KMS-11 (cell line): ENCODE measurements around the gene CIB4.

Source experiments
- H2AFZ ChIP-seq: fragments of 200-600 bp; sonication (generic); 2 replicates; pipeline ENCODE4 v1.6.1; 2016; ENCODE audit warnings: antibody characterized with exemption, mixed run types, low read depth
- H3K27ac ChIP-seq: fragments of 200-600 bp; sonication (generic); 2 replicates; pipeline ENCODE4 v1.6.1; 2016; ENCODE audit warnings: mild to moderate bottlenecking, mixed run types
- H3K27me3 ChIP-seq: fragments of 200-600 bp; sonication (generic); 2 replicates; pipeline ENCODE4 v1.6.1; 2017; ENCODE audit warnings: mild to moderate bottlenecking, low read depth, mixed run types, moderate library complexity; ENCODE audit not compliant: insufficient read depth
- H3K36me3 ChIP-seq: fragments of 200-600 bp; sonication (generic); 2 replicates; pipeline ENCODE4 v1.6.1; 2017; ENCODE audit warnings: mild to moderate bottlenecking, mixed run types; ENCODE audit not compliant: insufficient read depth
- H3K4me1 ChIP-seq: fragments of 200-600 bp; sonication (generic); 2 replicates; pipeline ENCODE4 v1.6.1; 2016; ENCODE audit warnings: mild to moderate bottlenecking, low read depth, mixed run types; ENCODE audit not compliant: poor library complexity, severe bottlenecking
- H3K4me2 ChIP-seq: fragments of 200-600 bp; sonication (generic); 2 replicates; pipeline ENCODE4 v1.7.0; 2016; ENCODE audit warnings: mild to moderate bottlenecking, mixed run types
- H3K4me3 ChIP-seq: fragments of 200-600 bp; sonication (generic); IDR thresholded peaks from 2 replicates; pipeline ENCODE4 v1.6.1; 2017; ENCODE audit warnings: low read depth, low read length, mixed read lengths; ENCODE audit not compliant: insufficient read depth
- H3K79me2 ChIP-seq: fragments of 200-600 bp; sonication (generic); 2 replicates; pipeline ENCODE4 v1.6.1; 2016; ENCODE audit warnings: low read depth, mixed run types; ENCODE audit not compliant: insufficient read depth
- H3K9ac ChIP-seq: fragments of 200-600 bp; sonication (generic); 2 replicates; pipeline ENCODE4 v1.6.1; 2016; ENCODE audit warnings: mild to moderate bottlenecking, mixed run types
- H4K20me1 ChIP-seq: fragments of 200-600 bp; sonication (generic); 2 replicates; pipeline ENCODE4 v1.6.1; 2016; ENCODE audit warnings: mild to moderate bottlenecking, mixed run types; ENCODE audit not compliant: insufficient read depth
- CTCF ChIP-seq: fragments of 200-600 bp; sonication (generic); conservative IDR thresholded peaks from 2 replicates; pipeline ENCODE4 v1.6.1; 2017; ENCODE audit warnings: low read depth, mild to moderate bottlenecking, antibody characterized with exemption, low read length, moderate library complexity, mixed read lengths

Gene CIB4

DNA sequence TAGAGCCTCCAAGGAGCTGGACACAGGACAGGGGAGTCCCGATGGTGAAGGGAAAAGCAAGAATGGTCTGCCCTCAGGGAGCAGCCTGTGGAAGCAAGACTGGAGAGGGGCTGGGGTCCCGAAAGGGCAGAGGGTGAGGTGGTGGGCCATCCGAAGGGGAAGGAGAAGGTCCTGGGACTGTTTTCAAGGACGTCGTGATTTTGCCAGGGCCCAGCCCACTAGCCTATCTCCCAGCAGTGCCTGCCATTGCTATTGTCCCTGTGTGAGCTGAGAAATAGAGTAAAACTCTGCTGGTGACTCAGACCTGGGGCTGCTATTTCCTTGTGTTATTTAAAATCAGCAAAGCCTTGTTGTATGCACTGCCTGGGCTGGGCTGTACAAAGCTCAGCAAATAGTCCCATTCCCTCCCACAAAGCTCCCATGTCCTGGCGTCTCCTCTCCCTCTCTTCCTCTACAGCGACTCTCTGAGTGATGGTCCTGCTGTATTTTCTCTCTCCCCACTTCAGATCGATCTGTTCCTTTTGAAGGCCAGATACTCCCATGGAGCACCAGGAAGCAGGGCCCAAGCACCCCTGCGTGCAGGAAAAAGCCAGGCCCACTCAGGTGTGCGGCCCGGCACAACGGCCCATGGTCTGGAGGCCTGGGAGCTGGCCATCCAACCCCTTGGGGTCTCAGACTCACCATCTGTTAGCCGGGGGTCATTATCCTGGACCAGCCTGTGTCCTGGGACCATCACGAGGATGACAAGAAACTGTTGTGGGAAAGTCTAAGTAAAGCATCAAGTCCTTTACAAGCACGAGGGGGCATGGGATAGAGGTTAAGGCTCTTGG lies 98.3 kb downstream of the CIB4 start:
- H2AFZ ChIP-seq = no peak overlapping the region
- TF ChIP-seq CTCF = no peak

GRCh38 chr2:26542194-26542455 lies 99.0 kb downstream of the CIB4 start:
- Histone ChIP-seq H3K27ac (no peak overlapping the region), H3K4me2 (no peak overlapping the region), H3K36me3 (no peaks in the 10 kb centered on the region), H3K9ac (no peak overlapping the region), H3K79me2 (no peaks in the 10 kb centered on the region), H2AFZ (no peak overlapping the region), H3K27me3 (peaks cover 10% of the 10 kb centered on the region; the same call in 1 of the 2 replicates), H3K4me1 (no peaks in the 10 kb centered on the region), H3K4me3 (no peak overlapping the region), H4K20me1 (no peaks in the 10 kb centered on the region)
- no peak for TF ChIP-seq CTCF

More for the DNA sequence above, 98.3 kb downstream of the CIB4 start:
- Histone ChIP-seq H3K27me3 (peaks cover 10% of the 10 kb centered on the region; the same call in 1 of the 2 replicates), H3K79me2 (no peaks in the 10 kb centered on the region), H3K27ac (no peak overlapping the region), H4K20me1 (no peaks in the 10 kb centered on the region), H3K4me3 (no peak overlapping the region), H3K36me3 (no peaks in the 10 kb centered on the region), H3K9ac (no peak overlapping the region), H3K4me1 (no peaks in the 10 kb centered on the region), H3K4me2 (no peak overlapping the region)

DNA sequence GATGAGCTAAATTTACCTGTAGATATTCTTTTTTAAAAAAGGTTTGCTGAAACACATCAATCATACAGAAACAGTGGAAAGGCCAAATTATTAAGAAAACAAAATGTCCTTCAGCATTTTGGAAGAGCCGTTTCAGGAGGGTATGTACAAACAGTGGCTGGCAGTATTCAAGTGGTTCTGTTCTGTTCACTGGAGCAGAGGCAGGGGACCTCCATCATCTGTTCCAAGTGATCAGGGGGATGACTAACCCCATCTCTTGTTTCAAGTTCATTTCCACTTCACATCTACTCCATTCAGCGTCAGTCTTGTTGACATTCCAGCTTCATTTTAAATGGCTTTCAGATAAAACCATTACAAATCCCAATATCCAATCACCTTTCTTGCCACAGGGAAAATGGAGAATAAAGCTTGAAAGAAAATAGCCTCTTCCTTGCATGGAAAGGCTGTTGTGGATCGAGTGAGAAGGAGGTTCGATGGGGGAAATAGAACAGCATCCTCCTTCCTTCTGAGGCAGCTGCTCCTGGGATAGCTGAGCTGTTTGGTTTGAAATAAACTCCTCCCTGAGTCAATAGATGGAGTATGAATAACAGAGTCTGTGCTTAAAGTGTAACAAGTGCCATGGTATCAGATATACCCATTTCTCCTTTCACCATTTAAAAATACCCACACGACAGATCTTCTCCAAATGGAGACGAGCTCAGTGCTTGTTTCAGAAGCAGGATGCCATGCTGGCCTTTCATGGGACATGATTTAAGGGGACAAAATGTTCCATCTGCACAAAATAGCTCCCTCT lies 99.6 kb downstream of the CIB4 start:
- no peak overlapping the region for H3K4me3 ChIP-seq
- TF ChIP-seq CTCF = no peak
- no peak overlapping the region for H3K9ac ChIP-seq
- H3K79me2 ChIP-seq = no peaks in the 10 kb centered on the region
- H3K36me3 ChIP-seq = no peaks in the 10 kb centered on the region
- no peak overlapping the region for H3K27ac ChIP-seq
- no peak overlapping the region for H2AFZ ChIP-seq
- H4K20me1 ChIP-seq = no peaks in the 10 kb centered on the region
- H3K4me2 ChIP-seq = no peak overlapping the region
- H3K27me3 ChIP-seq = peaks cover 16% of the 10 kb centered on the region; the same call in 1 of the 2 replicates
- H3K4me1 ChIP-seq = no peaks in the 10 kb centered on the region

GRCh38 chr2:26540961-26541360 lies 100.2 kb downstream of the CIB4 start:
- Histone ChIP-seq H3K27ac (no peak overlapping the region), H3K9ac (no peak overlapping the region), H3K27me3 (peaks cover 20% of the 10 kb centered on the region; the same call in 1 of the 2 replicates), H3K4me1 (no peaks in the 10 kb centered on the region), H3K79me2 (no peaks in the 10 kb centered on the region), H3K4me3 (no peak overlapping the region), H2AFZ (no peak overlapping the region), H3K36me3 (no peaks in the 10 kb centered on the region), H3K4me2 (no peak overlapping the region), H4K20me1 (no peaks in the 10 kb centered on the region)
- TF ChIP-seq CTCF = no peak
